ENCODE results near the gene FXYD7. TPM values are rescaled to one million over a fixed set of nuclear protein-coding genes. Genes with fewer than 3 reads are reported as not detected.
"Not testable (repeated sequence)": the region's sequence is repeated elsewhere in the genome, so short reads cannot be mapped to it uniquely, and the experiment has no call there.

Gene FXYD7
- total RNA-seq, 1 donor from 2014 or later, result not detected

- Mint-ChIP-seq H3K27me3 (ENCODE audit: unreplicated experiment) (peaks cover 16% of the 10 kb centered on the region), H3K9me3 (ENCODE audit: unreplicated experiment) (no peaks in the 10 kb centered on the region), H3K36me3 (ENCODE audit: unreplicated experiment) (no peaks in the 10 kb centered on the region), H3K4me1 (ENCODE audit: unreplicated experiment) (peaks cover 6% of the 10 kb centered on the region), H3K4me3 (ENCODE audit: unreplicated experiment) (no peak overlapping the region), H3K27ac (ENCODE audit: unreplicated experiment) (no peak overlapping the region)
- no peak for TF ChIP-seq CTCF (IDR thresholded peaks at IDR 0.05)
- DNase-seq (ENCODE audit: extremely low spot score, unreplicated experiment), result no peak
These were observed 15.2 kb upstream of the FXYD7 start for GRCh38 chr19:35127871-35128270.

- Mint-ChIP-seq H3K36me3 (ENCODE audit: unreplicated experiment) (no peaks in the 10 kb centered on the region), H3K9me3 (ENCODE audit: unreplicated experiment) (no peaks in the 10 kb centered on the region), H3K4me3 (ENCODE audit: unreplicated experiment) (no peak overlapping the region), H3K27ac (ENCODE audit: unreplicated experiment) (no peak overlapping the region), H3K4me1 (ENCODE audit: unreplicated experiment) (peaks cover 3% of the 10 kb centered on the region), H3K27me3 (ENCODE audit: unreplicated experiment) (peaks cover 20% of the 10 kb centered on the region)
- no peak for DNase-seq (ENCODE audit: extremely low spot score, unreplicated experiment)
- TF ChIP-seq CTCF (IDR thresholded peaks at IDR 0.05), result no peak
These were observed 14.5 kb upstream of the FXYD7 start for GRCh38 chr19:35128398-35129057.

- H3K4me1 Mint-ChIP-seq (ENCODE audit: unreplicated experiment); H3K36me3 Mint-ChIP-seq (ENCODE audit: unreplicated experiment); DNase-seq (ENCODE audit: extremely low spot score, unreplicated experiment); H3K9me3 Mint-ChIP-seq (ENCODE audit: unreplicated experiment); H3K27ac Mint-ChIP-seq (ENCODE audit: unreplicated experiment); H3K4me3 Mint-ChIP-seq (ENCODE audit: unreplicated experiment): not testable (repeated sequence)
- peaks cover 23% of the 10 kb centered on the region for H3K27me3 Mint-ChIP-seq (ENCODE audit: unreplicated experiment)
These were observed 13.3 kb upstream of the FXYD7 start for GRCh38 chr19:35129724-35130274.

- Mint-ChIP-seq H3K27me3 (ENCODE audit: unreplicated experiment) (peaks cover 20% of the 10 kb centered on the region), H3K36me3 (ENCODE audit: unreplicated experiment) (no peaks in the 10 kb centered on the region), H3K9me3 (ENCODE audit: unreplicated experiment) (no peaks in the 10 kb centered on the region), H3K27ac (ENCODE audit: unreplicated experiment) (no peak overlapping the region), H3K4me3 (ENCODE audit: unreplicated experiment) (no peak overlapping the region), H3K4me1 (ENCODE audit: unreplicated experiment) (peaks cover 7% of the 10 kb centered on the region)
- DNase-seq (ENCODE audit: extremely low spot score, unreplicated experiment), result no peak
- no peak for TF ChIP-seq CTCF (IDR thresholded peaks at IDR 0.05)
These were observed 12.0 kb upstream of the FXYD7 start for GRCh38 chr19:35130761-35131720.

- Mint-ChIP-seq H3K36me3 (ENCODE audit: unreplicated experiment) (no peaks in the 10 kb centered on the region), H3K4me3 (ENCODE audit: unreplicated experiment) (no peak overlapping the region), H3K9me3 (ENCODE audit: unreplicated experiment) (no peaks in the 10 kb centered on the region), H3K4me1 (ENCODE audit: unreplicated experiment) (peaks cover 5% of the 10 kb centered on the region), H3K27ac (ENCODE audit: unreplicated experiment) (no peak overlapping the region), H3K27me3 (ENCODE audit: unreplicated experiment) (peaks cover 20% of the 10 kb centered on the region)
- TF ChIP-seq CTCF (IDR thresholded peaks at IDR 0.05), result no peak
- DNase-seq (ENCODE audit: extremely low spot score, unreplicated experiment), result no peak
These were observed 10.8 kb upstream of the FXYD7 start for GRCh38 chr19:35132254-35132653.

Data from osteocyte (in vitro differentiated cells).